Stimulated activated CD4-positive, alpha-beta T cell treated with anti-CD3 and anti-CD28 coated beads, TNF-alpha, amount 100 ng/mL, for 1 hour (primary cell): Measurements from ENCODE around the gene SELP.
A peak's percentile ranks its signal among the peaks of the same experiment; 100 is the strongest.

Source experiments
- DNase-seq, 3 donors: peaks; one replicate each; pipeline ENCODE4 v3.0.0-alpha.2; 2020; ENCODE audit warnings: low read depth in 3 of 3, low spot score in 1 of 3

The SELP gene

GRCh38 chr1:169577981-169578738 lies 51.8 kb downstream of the SELP start:
- DNase-seq: no peak

GRCh38 chr1:169576935-169577331 lies 53.0 kb downstream of the SELP start:
- no peak for DNase-seq

- no peak for DNase-seq
Measured at GRCh38 chr1:169576241-169576934, 53.5 kb downstream of the SELP start.

GRCh38 chr1:169574336-169574735 lies 55.6 kb downstream of the SELP start:
- no peak for DNase-seq

- no peak for DNase-seq
Measured at GRCh38 chr1:169572187-169572586, 57.7 kb downstream of the SELP start.

- DNase-seq: no peak
Measured at GRCh38 chr1:169571450-169571849, 58.5 kb downstream of the SELP start.

GRCh38 chr1:169570172-169570574 lies 59.8 kb downstream of the SELP start:
- no peak for DNase-seq

- DNase-seq: no peak
Measured at GRCh38 chr1:169568497-169568896, 61.4 kb downstream of the SELP start.

GRCh38 chr1:169565335-169566271 lies 64.3 kb downstream of the SELP start:
- DNase-seq: no peak

- no peak for DNase-seq
Measured at GRCh38 chr1:169563650-169564049, 66.3 kb downstream of the SELP start.

GRCh38 chr1:169563019-169563615 lies 66.8 kb downstream of the SELP start:
- DNase-seq: no peak

- no peak for DNase-seq
Measured at GRCh38 chr1:169561692-169562091, 68.2 kb downstream of the SELP start.

- no peak for DNase-seq
Measured at GRCh38 chr1:169557131-169557530, 72.8 kb downstream of the SELP start.

- DNase-seq: no peak
Measured at GRCh38 chr1:169550294-169550693, 79.6 kb downstream of the SELP start.

GRCh38 chr1:169548282-169548681 lies 81.6 kb downstream of the SELP start:
- no peak for DNase-seq

- peak in 2 of 3 donors; percentile 9 to 22 for DNase-seq
Measured at GRCh38 chr1:169546087-169546995, 83.6 kb downstream of the SELP start.

GRCh38 chr1:169545472-169545871 lies 84.5 kb downstream of the SELP start:
- no peak for DNase-seq

- DNase-seq: no peak
Measured at GRCh38 chr1:169538998-169539871, 90.7 kb downstream of the SELP start.
